WTC11 (cell line): ENCODE measurements around the gene SMARCB1. TPM values are rescaled to one million over a fixed set of nuclear protein-coding genes. Genes with fewer than 3 reads are reported as not detected.

Experiments
- ATAC-seq: fragments of 200-7000 bp; cut with Tn5 transposase; 2 replicates; pipeline ENCODE4 v1.10.0; 2021; ENCODE audit warnings: mild to moderate bottlenecking, moderate library complexity
- CTCF ChIA-PET: fragments of 300-600 bp; sonication (Branson Sonifier 250); formaldehyde crosslinking; loops from one replicate; lab custom pipeline; 2021; ENCODE audit warnings: antibody characterized with exemption; lab: Charles Lee
- POLR2A ChIA-PET: fragments of 350-600 bp; sonication (Branson Sonifier 250); formaldehyde crosslinking; loops from one replicate; lab custom pipeline; 2021; ENCODE audit warnings: antibody characterized with exemption; lab: Charles Lee
- DNase-seq: peaks from one replicate; pipeline ENCODE4 v3.0.0; 2021; ENCODE audit warnings: low spot score
- H3K27ac Mint-ChIP-seq: 2 replicates; pipeline ENCODE4 v1.8.0; 2021; ENCODE audit warnings: mixed read lengths
- H3K27me3 Mint-ChIP-seq: 2 replicates; pipeline ENCODE4 v1.8.0; 2021; ENCODE audit warnings: low read depth, mild to moderate bottlenecking, moderate library complexity, mixed read lengths
- H3K36me3 Mint-ChIP-seq: 2 replicates; pipeline ENCODE4 v1.8.0; 2021; ENCODE audit warnings: mixed read lengths
- H3K4me1 Mint-ChIP-seq: 2 replicates; pipeline ENCODE4 v1.8.0; 2022; ENCODE audit warnings: mixed read lengths
- H3K4me3 Mint-ChIP-seq: 2 replicates; pipeline ENCODE4 v1.8.0; 2021; ENCODE audit warnings: mild to moderate bottlenecking, moderate library complexity, mixed read lengths
- H3K9me3 Mint-ChIP-seq: 2 replicates; pipeline ENCODE4 v1.8.0; 2021; ENCODE audit warnings: mixed read lengths
- ATF1 ChIP-seq: sonication (generic); formaldehyde crosslinking; IDR thresholded peaks from 2 replicates; pipeline ENCODE4 v1.8.1; 2023; ENCODE audit warnings: mild to moderate bottlenecking, moderate library complexity, missing genetic modification reagents
- FOXP1 ChIP-seq: sonication (generic); formaldehyde crosslinking; IDR thresholded peaks from 2 replicates; pipeline ENCODE4 v1.8.0; 2022; ENCODE audit warnings: missing genetic modification reagents, mild to moderate bottlenecking, moderate library complexity, borderline replicate concordance
- GABPB1 ChIP-seq: sonication (generic); formaldehyde crosslinking; IDR thresholded peaks from 2 replicates; pipeline ENCODE4 v1.8.1; 2023; ENCODE audit warnings: mild to moderate bottlenecking, missing genetic modification reagents
- MXD4 ChIP-seq: fragments of 250-450 bp; sonication (Bioruptor Pico); IDR thresholded peaks from 2 replicates; pipeline ENCODE4 v1.8.0; 2021; ENCODE audit warnings: mild to moderate bottlenecking, moderate library complexity, borderline replicate concordance
- NFATC4 ChIP-seq: fragments of 250-450 bp; sonication (Bioruptor Pico); IDR thresholded peaks from 2 replicates; pipeline ENCODE4 v1.9.0; 2021; ENCODE audit warnings: mild to moderate bottlenecking
- NR2C2 ChIP-seq: sonication (generic); formaldehyde crosslinking; IDR thresholded peaks from 2 replicates; pipeline ENCODE4 v1.8.0; 2022; ENCODE audit warnings: mild to moderate bottlenecking, missing genetic modification reagents
- RELA ChIP-seq: sonication (generic); formaldehyde crosslinking; IDR thresholded peaks from 2 replicates; pipeline ENCODE4 v1.8.1; 2022; ENCODE audit warnings: missing genetic modification reagents, mild to moderate bottlenecking, borderline replicate concordance
- RORB ChIP-seq: fragments of 250-450 bp; sonication (Bioruptor Pico); IDR thresholded peaks from 2 replicates; pipeline ENCODE4 v1.9.0; 2021; ENCODE audit warnings: mild to moderate bottlenecking
- SMAD4 ChIP-seq: sonication (generic); formaldehyde crosslinking; IDR thresholded peaks from 2 replicates; pipeline ENCODE4 v1.8.0; 2022; ENCODE audit warnings: mild to moderate bottlenecking, missing genetic modification reagents
- ZNF423 ChIP-seq: fragments of 250-450 bp; sonication (Bioruptor Pico); IDR thresholded peaks from 2 replicates; pipeline ENCODE4 v2.1.2; 2022; ENCODE audit warnings: mild to moderate bottlenecking, moderate library complexity
- total RNA-seq: library from RNA; stranded (reverse); gene quantifications from 3 replicates; pipeline ENCODE4 v1.2.3, GENCODE V29; 2021
- TF ChIP-seq, protein P1 (sequence below): sonication (generic); formaldehyde crosslinking; IDR thresholded peaks from 2 replicates; pipeline ENCODE4 v1.8.1; 2023; ENCODE audit warnings: mild to moderate bottlenecking, missing genetic modification reagents, moderate library complexity
- TF ChIP-seq, protein P2 (sequence below): sonication (generic); formaldehyde crosslinking; IDR thresholded peaks from 2 replicates; pipeline ENCODE4 v1.8.0; 2023; ENCODE audit warnings: missing genetic modification reagents
- TF ChIP-seq, protein P3 (sequence below): fragments of 250-450 bp; sonication (Bioruptor Pico); IDR thresholded peaks from 2 replicates; pipeline ENCODE4 v2.1.2; 2022; ENCODE audit warnings: mild to moderate bottlenecking, moderate library complexity
- TF ChIP-seq, protein P4 (sequence below): sonication (generic); formaldehyde crosslinking; IDR thresholded peaks from 2 replicates; pipeline ENCODE4 v1.8.0; 2022; ENCODE audit warnings: missing genetic modification reagents
- TF ChIP-seq, protein P5 (sequence below): sonication (generic); formaldehyde crosslinking; conservative IDR thresholded peaks from 2 replicates; pipeline ENCODE4 v1.8.1; 2023; ENCODE audit warnings: mild to moderate bottlenecking, low read depth, missing genetic modification reagents, moderate library complexity

Gene SMARCB1
- total RNA-seq, 1 experiment from 2014 or later: 135 TPM

DNA sequence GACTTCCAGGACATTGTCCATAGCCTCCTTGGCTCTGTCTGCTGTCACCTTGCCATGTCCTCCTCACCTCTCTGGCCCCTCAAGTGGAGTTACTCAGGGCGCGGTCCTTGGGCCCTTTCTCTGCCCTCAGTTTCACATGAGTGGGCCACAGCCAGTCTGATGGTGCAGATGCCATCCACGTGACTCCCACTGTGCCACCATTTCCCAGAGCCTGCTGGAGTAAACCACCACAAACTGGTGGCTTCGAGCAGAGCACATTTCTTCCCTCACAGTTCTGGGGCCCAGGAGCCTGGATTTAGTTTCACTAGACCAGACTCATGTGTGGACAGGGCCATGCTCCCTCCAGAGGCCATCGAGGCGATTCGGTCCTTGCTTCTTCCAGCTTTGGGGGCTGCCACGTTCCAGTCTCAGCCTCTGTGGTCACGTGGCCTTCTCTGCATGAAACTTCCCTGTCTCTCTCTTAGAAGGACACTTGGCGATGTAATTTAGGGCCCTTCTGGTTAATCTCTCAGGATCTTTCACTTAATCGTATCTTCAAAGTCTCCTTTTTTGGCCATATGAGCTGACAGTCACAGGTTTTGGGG, 14.6 kb downstream of the SMARCB1 start:
- ATAC-seq: no peak
- H3K36me3 Mint-ChIP-seq: peaks cover 75% of the 10 kb centered on the region
- 0 out of 2 replicates have a peak overlapping the region, but pooled peaks have one; percentile 26 for H3K27ac Mint-ChIP-seq
- DNase-seq: no peak
- peaks cover 6% of the 10 kb centered on the region; the same call in 1 of the 2 replicates for H3K4me1 Mint-ChIP-seq
- ChIA-PET CTCF (no interaction called here), POLR2A (no interaction called here)
- TF ChIP-seq, protein P1, sequence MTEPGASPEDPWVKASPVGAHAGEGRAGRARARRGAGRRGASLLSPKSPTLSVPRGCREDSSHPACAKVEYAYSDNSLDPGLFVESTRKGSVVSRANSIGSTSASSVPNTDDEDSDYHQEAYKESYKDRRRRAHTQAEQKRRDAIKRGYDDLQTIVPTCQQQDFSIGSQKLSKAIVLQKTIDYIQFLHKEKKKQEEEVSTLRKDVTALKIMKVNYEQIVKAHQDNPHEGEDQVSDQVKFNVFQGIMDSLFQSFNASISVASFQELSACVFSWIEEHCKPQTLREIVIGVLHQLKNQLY (CRISPR knock-in tag): no peak
- TF ChIP-seq GABPB1 (CRISPR knock-in tag) (no peak), NFATC4 (no peak), ATF1 (CRISPR knock-in tag) (no peak)
- TF ChIP-seq, protein P2, sequence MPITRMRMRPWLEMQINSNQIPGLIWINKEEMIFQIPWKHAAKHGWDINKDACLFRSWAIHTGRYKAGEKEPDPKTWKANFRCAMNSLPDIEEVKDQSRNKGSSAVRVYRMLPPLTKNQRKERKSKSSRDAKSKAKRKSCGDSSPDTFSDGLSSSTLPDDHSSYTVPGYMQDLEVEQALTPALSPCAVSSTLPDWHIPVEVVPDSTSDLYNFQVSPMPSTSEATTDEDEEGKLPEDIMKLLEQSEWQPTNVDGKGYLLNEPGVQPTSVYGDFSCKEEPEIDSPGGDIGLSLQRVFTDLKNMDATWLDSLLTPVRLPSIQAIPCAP (CRISPR knock-in tag): no peak
- no peak overlapping the region for H3K4me3 Mint-ChIP-seq
- H3K27me3 Mint-ChIP-seq: no peaks in the 10 kb centered on the region
- peaks cover 5% of the 10 kb centered on the region; the same call in 1 of the 2 replicates for H3K9me3 Mint-ChIP-seq

DNA sequence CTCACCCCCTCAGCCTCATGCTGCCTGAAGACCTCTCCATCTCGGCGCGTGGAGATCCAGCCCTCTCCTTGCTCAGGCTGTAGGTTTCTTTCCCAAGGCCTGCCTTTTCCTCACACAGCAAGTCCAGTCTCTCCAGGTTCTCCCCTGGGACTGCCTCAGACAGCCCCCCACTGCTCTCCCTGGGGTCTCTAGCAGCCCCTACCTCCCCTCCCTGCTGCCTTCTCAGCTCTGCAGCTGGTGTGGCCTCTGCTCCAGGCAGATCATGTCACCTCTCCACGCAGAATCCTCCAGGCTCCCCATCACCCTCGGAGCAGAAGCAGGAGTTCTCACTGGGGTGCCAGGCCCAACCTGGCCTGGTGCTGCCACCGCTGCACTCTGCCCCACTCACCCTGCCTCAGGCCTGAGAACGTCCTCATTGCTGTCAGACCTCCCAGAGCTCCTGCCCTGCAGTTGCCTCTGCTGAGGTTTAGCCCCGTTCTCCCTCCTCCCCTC, 15.2 kb downstream of the SMARCB1 start:
- H3K4me1 Mint-ChIP-seq: peaks cover 6% of the 10 kb centered on the region; the same call in 1 of the 2 replicates
- CTCF ChIA-PET: interaction anchor here (1.1 kb wide), 1 partner anchor 48 kb away, joined by 4 read pairs; no protein-coding TSS in a partner anchor
- no peak for TF ChIP-seq ATF1 (CRISPR knock-in tag)
- TF ChIP-seq, protein P3, sequence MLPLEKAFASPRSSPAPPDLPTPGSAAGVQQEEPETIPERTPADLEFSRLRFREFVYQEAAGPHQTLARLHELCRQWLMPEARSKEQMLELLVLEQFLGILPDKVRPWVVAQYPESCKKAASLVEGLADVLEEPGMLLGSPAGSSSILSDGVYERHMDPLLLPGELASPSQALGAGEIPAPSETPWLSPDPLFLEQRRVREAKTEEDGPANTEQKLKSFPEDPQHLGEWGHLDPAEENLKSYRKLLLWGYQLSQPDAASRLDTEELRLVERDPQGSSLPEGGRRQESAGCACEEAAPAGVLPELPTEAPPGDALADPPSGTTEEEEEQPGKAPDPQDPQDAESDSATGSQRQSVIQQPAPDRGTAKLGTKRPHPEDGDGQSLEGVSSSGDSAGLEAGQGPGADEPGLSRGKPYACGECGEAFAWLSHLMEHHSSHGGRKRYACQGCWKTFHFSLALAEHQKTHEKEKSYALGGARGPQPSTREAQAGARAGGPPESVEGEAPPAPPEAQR (CRISPR knock-in tag): no peak
- TF ChIP-seq RELA: no peak
- TF ChIP-seq, all 79 proteins: peak for 0
- no peaks in the 10 kb centered on the region for H3K9me3 Mint-ChIP-seq
- POLR2A ChIA-PET: no interaction called here
- peak overlapping the region; percentile 63; the same call in 1 of the 2 replicates for H3K27ac Mint-ChIP-seq
- DNase-seq (no peak), ATAC-seq (no peak)
- no peaks in the 10 kb centered on the region for H3K27me3 Mint-ChIP-seq
- H3K36me3 Mint-ChIP-seq: peaks cover 74% of the 10 kb centered on the region
- H3K4me3 Mint-ChIP-seq: no peak overlapping the region

DNA sequence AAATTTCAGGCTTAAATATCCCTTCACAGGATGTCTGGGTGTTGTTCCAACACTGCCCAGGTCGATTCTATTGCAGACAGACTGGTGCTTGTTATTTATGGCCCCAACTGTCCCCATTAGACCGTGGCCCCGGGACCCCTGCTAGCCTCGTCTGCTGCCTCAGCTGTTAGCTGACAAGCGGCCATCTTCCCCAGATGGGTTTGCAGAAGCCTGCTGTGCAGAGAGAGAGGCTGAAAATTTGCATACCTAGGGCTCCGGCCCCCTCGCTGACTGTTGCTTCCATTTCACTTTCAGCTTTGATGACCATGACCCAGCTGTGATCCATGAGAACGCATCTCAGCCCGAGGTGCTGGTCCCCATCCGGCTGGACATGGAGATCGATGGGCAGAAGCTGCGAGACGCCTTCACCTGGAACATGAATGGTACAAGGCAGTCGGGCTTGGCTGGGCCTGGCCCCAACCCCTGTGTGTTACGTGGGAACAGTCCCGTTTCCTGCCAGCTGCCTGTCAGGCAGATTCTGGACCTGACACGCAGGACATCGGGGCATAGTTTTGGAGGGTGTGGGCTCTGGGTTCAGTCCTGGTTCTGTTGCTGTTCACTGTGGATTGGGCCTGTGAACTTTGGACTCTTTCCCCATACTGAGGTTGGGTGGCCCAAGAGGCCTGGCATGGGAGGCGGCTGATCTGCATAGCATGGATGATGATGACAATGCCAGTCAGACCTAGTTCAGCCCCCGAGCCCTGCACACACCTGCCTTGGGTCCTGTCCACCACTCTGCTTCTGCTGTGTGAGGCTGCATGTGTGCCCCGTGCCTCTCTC, 16.4 kb downstream of the SMARCB1 start:
- Mint-ChIP-seq H3K36me3 (peaks cover 75% of the 10 kb centered on the region), H3K4me1 (peaks cover 6% of the 10 kb centered on the region; the same call in 1 of the 2 replicates), H3K4me3 (no peak overlapping the region), H3K27me3 (no peaks in the 10 kb centered on the region), H3K27ac (peak overlapping the region; percentile 76), H3K9me3 (no peaks in the 10 kb centered on the region)
- ATAC-seq: no peak
- ChIA-PET CTCF (interaction anchor here (1.1 to 1.4 kb wide), 2 partner anchors 34 to 47 kb away, joined by 3 to 4 read pairs; no protein-coding TSS in a partner anchor), POLR2A (no interaction called here)
- DNase-seq: no peak
- TF ChIP-seq MXD4 (no peak), NR2C2 (CRISPR knock-in tag) (no peak), RORB (CRISPR knock-in tag) (no peak), ZNF423 (no peak), GABPB1 (CRISPR knock-in tag) (no peak), NFATC4 (no peak), ATF1 (CRISPR knock-in tag) (no peak), SMAD4 (CRISPR knock-in tag) (no peak), FOXP1 (CRISPR knock-in tag) (no peak)
- TF ChIP-seq, protein P4, sequence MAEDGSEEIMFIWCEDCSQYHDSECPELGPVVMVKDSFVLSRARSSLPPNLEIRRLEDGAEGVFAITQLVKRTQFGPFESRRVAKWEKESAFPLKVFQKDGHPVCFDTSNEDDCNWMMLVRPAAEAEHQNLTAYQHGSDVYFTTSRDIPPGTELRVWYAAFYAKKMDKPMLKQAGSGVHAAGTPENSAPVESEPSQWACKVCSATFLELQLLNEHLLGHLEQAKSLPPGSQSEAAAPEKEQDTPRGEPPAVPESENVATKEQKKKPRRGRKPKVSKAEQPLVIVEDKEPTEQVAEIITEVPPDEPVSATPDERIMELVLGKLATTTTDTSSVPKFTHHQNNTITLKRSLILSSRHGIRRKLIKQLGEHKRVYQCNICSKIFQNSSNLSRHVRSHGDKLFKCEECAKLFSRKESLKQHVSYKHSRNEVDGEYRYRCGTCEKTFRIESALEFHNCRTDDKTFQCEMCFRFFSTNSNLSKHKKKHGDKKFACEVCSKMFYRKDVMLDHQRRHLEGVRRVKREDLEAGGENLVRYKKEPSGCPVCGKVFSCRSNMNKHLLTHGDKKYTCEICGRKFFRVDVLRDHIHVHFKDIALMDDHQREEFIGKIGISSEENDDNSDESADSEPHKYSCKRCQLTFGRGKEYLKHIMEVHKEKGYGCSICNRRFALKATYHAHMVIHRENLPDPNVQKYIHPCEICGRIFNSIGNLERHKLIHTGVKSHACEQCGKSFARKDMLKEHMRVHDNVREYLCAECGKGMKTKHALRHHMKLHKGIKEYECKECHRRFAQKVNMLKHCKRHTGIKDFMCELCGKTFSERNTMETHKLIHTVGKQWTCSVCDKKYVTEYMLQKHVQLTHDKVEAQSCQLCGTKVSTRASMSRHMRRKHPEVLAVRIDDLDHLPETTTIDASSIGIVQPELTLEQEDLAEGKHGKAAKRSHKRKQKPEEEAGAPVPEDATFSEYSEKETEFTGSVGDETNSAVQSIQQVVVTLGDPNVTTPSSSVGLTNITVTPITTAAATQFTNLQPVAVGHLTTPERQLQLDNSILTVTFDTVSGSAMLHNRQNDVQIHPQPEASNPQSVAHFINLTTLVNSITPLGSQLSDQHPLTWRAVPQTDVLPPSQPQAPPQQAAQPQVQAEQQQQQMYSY (CRISPR knock-in tag): no peak
- TF ChIP-seq, protein P5, sequence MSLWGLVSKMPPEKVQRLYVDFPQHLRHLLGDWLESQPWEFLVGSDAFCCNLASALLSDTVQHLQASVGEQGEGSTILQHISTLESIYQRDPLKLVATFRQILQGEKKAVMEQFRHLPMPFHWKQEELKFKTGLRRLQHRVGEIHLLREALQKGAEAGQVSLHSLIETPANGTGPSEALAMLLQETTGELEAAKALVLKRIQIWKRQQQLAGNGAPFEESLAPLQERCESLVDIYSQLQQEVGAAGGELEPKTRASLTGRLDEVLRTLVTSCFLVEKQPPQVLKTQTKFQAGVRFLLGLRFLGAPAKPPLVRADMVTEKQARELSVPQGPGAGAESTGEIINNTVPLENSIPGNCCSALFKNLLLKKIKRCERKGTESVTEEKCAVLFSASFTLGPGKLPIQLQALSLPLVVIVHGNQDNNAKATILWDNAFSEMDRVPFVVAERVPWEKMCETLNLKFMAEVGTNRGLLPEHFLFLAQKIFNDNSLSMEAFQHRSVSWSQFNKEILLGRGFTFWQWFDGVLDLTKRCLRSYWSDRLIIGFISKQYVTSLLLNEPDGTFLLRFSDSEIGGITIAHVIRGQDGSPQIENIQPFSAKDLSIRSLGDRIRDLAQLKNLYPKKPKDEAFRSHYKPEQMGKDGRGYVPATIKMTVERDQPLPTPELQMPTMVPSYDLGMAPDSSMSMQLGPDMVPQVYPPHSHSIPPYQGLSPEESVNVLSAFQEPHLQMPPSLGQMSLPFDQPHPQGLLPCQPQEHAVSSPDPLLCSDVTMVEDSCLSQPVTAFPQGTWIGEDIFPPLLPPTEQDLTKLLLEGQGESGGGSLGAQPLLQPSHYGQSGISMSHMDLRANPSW (CRISPR knock-in tag): no peak
